Spleen (tissue), 11 donors: Measurements from ENCODE around the gene PLPP7. TPM values are rescaled to one million over a fixed set of nuclear protein-coding genes. Genes with fewer than 3 reads are reported as not detected.

Experiments
- DNase-seq: peaks from one replicate; pipeline ENCODE4 v3.0.0-alpha.2; 2020
- H3K27ac ChIP-seq, 8 donors: fragments of 200-600 bp; sonication (generic) in 7 of 8; 1 replicate in 4 of 8; 2 replicates in 4 of 8; pipeline versions ENCODE4 v1.5.0 to v1.8.0; 2016 to 2021; ENCODE audit warnings: inconsistent platforms in 4 of 8, mild to moderate bottlenecking in 4 of 8, moderate library complexity in 1 of 8
- H3K27me3 ChIP-seq, 7 donors: fragments of 200-600 bp; sonication (generic) in 6 of 7; replicated peaks in 1 of 7; 1 replicate in 4 of 7; 2 replicates in 3 of 7; pipeline versions ENCODE4 v1.5.0 to v1.8.0; 2016 to 2021; ENCODE audit warnings: inconsistent platforms in 3 of 7, mild to moderate bottlenecking in 1 of 7
- H3K36me3 ChIP-seq, 6 donors: fragments of 200-600 bp; sonication (generic) in 5 of 6; 1 replicate in 4 of 6; 2 replicates in 2 of 6; pipeline versions ENCODE4 v1.5.0 to v1.8.0; 2016 to 2021; ENCODE audit warnings: inconsistent platforms in 2 of 6
- H3K4me1 ChIP-seq, 6 donors: fragments of 200-600 bp; sonication (generic) in 5 of 6; 1 replicate in 3 of 6; 2 replicates in 3 of 6; pipeline versions ENCODE4 v1.5.0 to v1.8.0; 2016 to 2021; ENCODE audit warnings: inconsistent platforms in 3 of 6
- H3K4me3 ChIP-seq, 8 donors: fragments of 200-600 bp; sonication (generic) in 7 of 8; 1 replicate in 4 of 8; 2 replicates in 4 of 8; pipeline versions ENCODE4 v1.5.0 to v1.8.0; 2016 to 2021; ENCODE audit warnings: inconsistent platforms in 4 of 8, mild to moderate bottlenecking in 4 of 8, moderate library complexity in 2 of 8
- H3K9me3 ChIP-seq, 8 donors: fragments of 200-600 bp; sonication (generic) in 7 of 8; 1 replicate in 4 of 8; 2 replicates in 4 of 8; pipeline versions ENCODE4 v1.5.0 to v1.8.0; 2016 to 2021; ENCODE audit warnings: inconsistent platforms in 4 of 8
- POLR2A ChIP-seq, 3 donors: fragments of 450-650 bp; IDR thresholded peaks; one replicate each; pipeline ENCODE4 v1.5.1; 2017; ENCODE audit warnings: antibody characterized with exemption in 3 of 3, mild to moderate bottlenecking in 1 of 3
- POLR2AphosphoS5 ChIP-seq, 3 donors: sonication (generic); formaldehyde crosslinking; IDR thresholded peaks; one replicate each; pipeline ENCODE4 v1.5.1; 2017; ENCODE audit warnings: antibody characterized with exemption in 3 of 3
- WGBS, 5 donors: extraction: QIAGEN DNeasy Blood & Tissue Kit in 3 of 5; methylation state at CpG; one replicate each; pipeline versions ENCODE4 v1.1.5 to v1.1.7; 2013 to 2018; 5-methylcytosine and 5-hydroxymethylcytosine counted together
- intact Hi-C: fragments of 100-400 bp; cut with DNase I; formaldehyde crosslinking; loops from one replicate; pipeline ENCODE4 v1.15.0; 2023; ENCODE audit warnings: low total_unique reads
- polyA plus RNA-seq, 3 donors: library from polyadenylated mRNA; stranded (reverse); fragments of 200-250 nt; gene quantifications; one replicate each; pipeline ENCODE4 v1.2.1, GENCODE V29; 2013
- total RNA-seq, 7 donors: library from RNA; depleted of rRNA in 3 of 7; stranded (reverse); fragments of >200 nt in 3 of 7; fragmentation: NEBNext Ultra II Directional in 4 of 7; extraction: Animal tissue kit (Norgen Biotek cat#: 25700) in 4 of 7; gene quantifications; one replicate each; pipeline versions ENCODE4 v1.1.0 to v1.2.1, GENCODE V29; 2016 to 2021
- TF ChIP-seq, protein P1 (sequence below), 11 experiments: fragments of 200-600 bp in 7 of 11; fragments of 450-650 bp in 4 of 11; sonication (generic) in 4 of 11; IDR thresholded peaks in 8 of 11; conservative IDR thresholded peaks in 3 of 11; 1 replicate in 7 of 11; 2 replicates in 4 of 11; pipeline versions ENCODE4 v1.4.0 to v1.8.0; 2016 to 2021; ENCODE audit warnings: antibody characterized with exemption in 11 of 11, inconsistent platforms in 4 of 11, mild to moderate bottlenecking in 1 of 11
- donor health status: healthy with polysubstance abuse.
- donor health status: DM: no; HTN: no; CAD: no; lungs with moderate emphysema.
- donor health status: DM: no; HTN: no; CAD: no.
- donor health status: Bipolar disorder and iron deficiency.
- donor health status: healthy.
- donor health status: DM: no; HTN: no; CAD: no.
- donor health status: DM: yes; HTN: yes; CAD: no.

Gene PLPP7
- total and polyA plus RNA-seq, 10 donors, result 1.1 to 3.8 (median 2.7) TPM

DNA sequence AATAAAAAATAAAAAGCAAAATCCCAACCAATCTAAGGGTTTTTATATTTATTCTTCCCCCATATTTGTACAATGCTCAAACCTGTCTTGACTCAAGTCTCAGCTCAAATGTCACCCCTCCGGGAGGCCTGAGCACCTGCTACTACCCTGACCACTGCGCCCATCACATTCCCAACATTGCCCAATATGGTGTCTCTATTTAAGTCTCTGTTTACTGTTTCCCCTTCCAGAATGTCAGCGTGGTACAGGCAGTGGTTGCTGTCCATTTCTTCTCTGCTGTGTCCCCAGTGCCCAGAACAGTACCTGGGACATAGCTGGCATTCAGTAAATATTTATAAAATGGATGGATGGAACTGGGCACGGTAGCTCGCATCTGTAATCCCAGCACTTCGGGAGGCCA is 57.0 kb downstream of the PLPP7 start:
- Histone ChIP-seq H3K27ac (no peak overlapping the region), H3K4me1 (peaks cover 8 to 17% (median 10%) of the 10 kb centered on the region in 6 donors), H3K9me3 (no peaks in the 10 kb centered on the region), H3K36me3 (no peaks in the 10 kb centered on the region), H3K27me3 (peaks cover 0 to 22% (median 0%) of the 10 kb centered on the region in 7 donors), H3K4me3 (no peak overlapping the region)
- WGBS, 5 donors, result 89 to 94% (median 94%) methylated on average over 6 of the region's 6 CpGs
- intact Hi-C loops, result no loop called here
- DNase-seq, result peak; percentile 3
- no peak for TF ChIP-seq POLR2A (IDR thresholded peaks at IDR 0.05)

DNA sequence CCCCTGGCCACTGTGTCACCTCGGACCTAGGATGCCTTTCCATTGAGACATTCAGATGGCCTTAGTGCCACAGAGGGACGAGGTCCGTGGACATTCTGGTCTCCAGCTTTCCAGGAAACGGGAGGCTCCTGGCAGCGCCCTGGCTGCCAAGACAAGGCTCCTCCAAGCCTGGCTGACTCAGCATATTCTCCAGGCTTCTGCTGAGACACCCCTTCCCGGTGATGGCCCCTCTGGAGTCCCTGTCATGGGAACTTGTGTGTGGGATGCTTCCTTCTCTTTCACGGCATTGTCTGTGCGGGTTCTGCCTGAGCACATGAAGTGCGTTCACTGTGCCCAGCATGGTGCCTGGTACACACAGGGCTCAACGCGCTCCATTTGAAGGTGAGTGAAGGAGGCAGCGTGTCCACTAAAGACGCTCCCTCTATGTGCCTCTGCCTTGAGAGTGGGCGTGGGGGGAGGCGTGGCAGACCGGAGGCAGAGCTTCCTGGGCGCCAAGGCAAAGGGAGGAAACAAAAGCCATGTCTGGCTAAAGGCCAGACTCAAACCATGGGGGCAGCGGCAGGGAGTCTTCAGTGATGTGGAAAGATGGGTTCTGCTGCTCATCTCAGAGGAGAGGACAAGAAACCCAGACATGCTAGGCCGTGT is 58.0 kb downstream of the PLPP7 start:
- H3K27ac ChIP-seq, result no peak overlapping the region
- H3K9me3 ChIP-seq, result no peaks in the 10 kb centered on the region
- H3K27me3 ChIP-seq, result peaks cover 0 to 22% (median 0%) of the 10 kb centered on the region in 7 donors
- peak; percentile 46 for DNase-seq
- no peak overlapping the region for H3K4me3 ChIP-seq
- H3K4me1 ChIP-seq, result peaks cover 8 to 17% (median 10%) of the 10 kb centered on the region in 6 donors
- H3K36me3 ChIP-seq, result no peaks in the 10 kb centered on the region
- TF ChIP-seq POLR2A (IDR thresholded peaks at IDR 0.05) (no peak), POLR2AphosphoS5 (IDR thresholded peaks at IDR 0.05) (no peak)
- TF ChIP-seq, protein P1, sequence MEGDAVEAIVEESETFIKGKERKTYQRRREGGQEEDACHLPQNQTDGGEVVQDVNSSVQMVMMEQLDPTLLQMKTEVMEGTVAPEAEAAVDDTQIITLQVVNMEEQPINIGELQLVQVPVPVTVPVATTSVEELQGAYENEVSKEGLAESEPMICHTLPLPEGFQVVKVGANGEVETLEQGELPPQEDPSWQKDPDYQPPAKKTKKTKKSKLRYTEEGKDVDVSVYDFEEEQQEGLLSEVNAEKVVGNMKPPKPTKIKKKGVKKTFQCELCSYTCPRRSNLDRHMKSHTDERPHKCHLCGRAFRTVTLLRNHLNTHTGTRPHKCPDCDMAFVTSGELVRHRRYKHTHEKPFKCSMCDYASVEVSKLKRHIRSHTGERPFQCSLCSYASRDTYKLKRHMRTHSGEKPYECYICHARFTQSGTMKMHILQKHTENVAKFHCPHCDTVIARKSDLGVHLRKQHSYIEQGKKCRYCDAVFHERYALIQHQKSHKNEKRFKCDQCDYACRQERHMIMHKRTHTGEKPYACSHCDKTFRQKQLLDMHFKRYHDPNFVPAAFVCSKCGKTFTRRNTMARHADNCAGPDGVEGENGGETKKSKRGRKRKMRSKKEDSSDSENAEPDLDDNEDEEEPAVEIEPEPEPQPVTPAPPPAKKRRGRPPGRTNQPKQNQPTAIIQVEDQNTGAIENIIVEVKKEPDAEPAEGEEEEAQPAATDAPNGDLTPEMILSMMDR (IDR thresholded peaks at IDR 0.05 in 8 of 11, conservative IDR thresholded peaks at IDR 0.05 in 3 of 11), result no peak
- WGBS, 5 donors, result 61 to 76% (median 69%) methylated on average over 15 to 19 of the region's 19 CpGs
- intact Hi-C loops, result no loop called here

DNA sequence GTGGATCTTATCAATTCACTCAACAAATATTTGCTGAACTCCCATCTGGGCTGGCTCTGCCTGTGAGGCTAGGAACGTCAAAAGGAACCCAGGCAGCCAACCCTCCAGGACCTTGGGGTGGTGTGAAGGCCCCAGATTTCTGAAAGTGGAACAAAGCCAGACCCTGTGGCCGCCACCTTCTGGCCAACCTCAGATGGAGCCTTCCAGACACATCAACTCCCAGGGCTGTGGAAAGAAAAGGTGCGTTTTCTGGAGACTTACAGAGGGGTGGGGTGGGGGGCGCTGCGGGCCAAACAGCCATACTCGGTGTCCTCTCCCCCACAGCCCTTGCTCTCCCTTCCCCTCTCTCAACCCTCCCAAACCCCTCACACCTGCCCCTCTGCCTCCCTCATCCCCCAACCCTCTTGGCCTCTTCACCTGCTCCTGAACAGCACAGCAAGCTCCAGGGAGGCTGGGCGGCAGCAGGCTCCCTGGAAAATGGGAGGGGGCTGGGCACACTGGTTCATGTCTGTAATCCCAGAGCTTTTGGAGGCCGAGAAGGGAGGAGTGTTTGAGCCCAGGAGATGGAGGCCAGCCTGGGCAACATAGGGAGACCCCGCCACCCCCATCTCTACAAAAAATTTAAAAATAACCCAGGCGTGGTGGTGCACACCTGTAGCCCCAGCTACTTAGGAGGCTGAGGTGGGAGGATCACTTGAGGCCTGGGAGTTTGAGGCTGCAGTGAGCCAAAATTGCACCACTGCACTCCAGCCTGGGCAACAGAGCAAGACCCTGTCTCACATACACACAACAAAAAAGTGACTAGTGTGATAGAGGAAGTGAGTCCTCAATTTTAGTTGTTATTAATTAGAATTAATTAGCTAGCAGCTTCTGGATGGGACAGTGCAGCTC is 59.4 kb downstream of the PLPP7 start:
- H3K27ac ChIP-seq, result no peak overlapping the region
- no peaks in the 10 kb centered on the region for H3K36me3 ChIP-seq
- peaks cover 0 to 22% (median 0%) of the 10 kb centered on the region in 7 donors for H3K27me3 ChIP-seq
- peak; percentile 36 for DNase-seq
- H3K4me1 ChIP-seq, result peaks cover 8 to 17% (median 10%) of the 10 kb centered on the region in 6 donors
- H3K4me3 ChIP-seq, result no peak overlapping the region
- no peak for TF ChIP-seq POLR2A (IDR thresholded peaks at IDR 0.05)
- TF ChIP-seq, protein P1 (IDR thresholded peaks at IDR 0.05 in 8 of 11, conservative IDR thresholded peaks at IDR 0.05 in 3 of 11), result no peak
- TF ChIP-seq POLR2AphosphoS5 (IDR thresholded peaks at IDR 0.05), result no peak
- no peaks in the 10 kb centered on the region for H3K9me3 ChIP-seq
- intact Hi-C loops, result no loop called here
- 74 to 87% (median 82%) methylated on average over 10 of the region's 10 CpGs for WGBS, 5 donors

DNA sequence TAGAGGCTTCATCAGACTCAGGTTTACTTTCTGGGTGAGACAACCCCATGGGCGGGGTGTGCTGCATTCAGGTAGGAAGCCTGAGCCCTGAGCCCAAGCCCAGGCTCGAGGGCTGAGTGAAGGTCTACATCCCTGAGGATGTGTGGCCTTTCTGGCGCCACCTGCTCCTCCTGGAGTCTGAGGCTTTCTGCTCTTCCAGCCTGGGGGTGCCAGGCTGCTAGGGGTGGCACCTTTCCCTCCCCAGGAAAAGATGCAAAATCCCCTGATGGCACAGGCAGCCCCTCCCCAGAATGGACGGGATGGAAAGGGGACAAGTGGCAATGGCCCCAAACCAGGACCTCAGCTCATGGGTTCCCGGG is 60.0 kb downstream of the PLPP7 start:
- peak overlapping the region in 2 of 8 donors; percentile 6 to 41 for H3K27ac ChIP-seq
- peak overlapping the region in 2 of 8 donors; percentile 13 to 50 for H3K4me3 ChIP-seq
- H3K27me3 ChIP-seq, result peaks cover 0 to 22% (median 0%) of the 10 kb centered on the region in 7 donors
- TF ChIP-seq, protein P1 (IDR thresholded peaks at IDR 0.05 in 8 of 11, conservative IDR thresholded peaks at IDR 0.05 in 3 of 11), result no peak
- TF ChIP-seq POLR2A (IDR thresholded peaks at IDR 0.05) (no peak), POLR2AphosphoS5 (IDR thresholded peaks at IDR 0.05) (no peak)
- H3K4me1 ChIP-seq, result peaks cover 8 to 17% (median 10%) of the 10 kb centered on the region in 6 donors
- intact Hi-C loops, result no loop called here
- DNase-seq, result no peak
- H3K9me3 ChIP-seq, result no peaks in the 10 kb centered on the region
- 52 to 69% (median 58%) methylated on average over 4 to 5 of the region's 5 CpGs for WGBS, 5 donors
- H3K36me3 ChIP-seq, result no peaks in the 10 kb centered on the region
